COLO829 (cell line): Measurements from ENCODE around the gene CEMIP2.
"Not testable (repeated sequence)": the region's sequence is repeated elsewhere in the genome, so short reads cannot be mapped to it uniquely, and the experiment has no call there.

Source experiments
- DNase-seq: peaks from one replicate; pipeline ENCODE4 v3.0.0; 2012; ENCODE audit warnings: low spot score

Gene CEMIP2

GRCh38 chr9:71768388-71769174 lies at the start of gene CEMIP2:
Gene CEMIP2 (minus strand): TSS chr9:71768513. CDS start chr9:71750373, 18,140 bp downstream.
- DNase-seq, result peak; percentile 74

- no peak for DNase-seq
Measured at GRCh38 chr9:71816916-71817451, 48.7 kb upstream of the CEMIP2 start.

- no peak for DNase-seq
Measured at GRCh38 chr9:71814815-71815214, 46.5 kb upstream of the CEMIP2 start.

- no peak for DNase-seq
Measured at GRCh38 chr9:71814226-71814625, 45.9 kb upstream of the CEMIP2 start.

- no peak for DNase-seq
Measured at GRCh38 chr9:71812385-71812784, 44.1 kb upstream of the CEMIP2 start.

- DNase-seq, result no peak
Measured at GRCh38 chr9:71808068-71808467, 39.8 kb upstream of the CEMIP2 start.

GRCh38 chr9:71806901-71807307 lies 38.6 kb upstream of the CEMIP2 start:
- peak; percentile 78 for DNase-seq

GRCh38 chr9:71805096-71805495 lies 36.8 kb upstream of the CEMIP2 start:
- DNase-seq, result not testable (repeated sequence)

GRCh38 chr9:71801826-71802225 lies 33.5 kb upstream of the CEMIP2 start:
- DNase-seq, result no peak

- DNase-seq, result no peak
Measured at GRCh38 chr9:71797266-71797665, 29.0 kb upstream of the CEMIP2 start.

- no peak for DNase-seq
Measured at GRCh38 chr9:71796100-71796767, 27.9 kb upstream of the CEMIP2 start.

- no peak for DNase-seq
Measured at GRCh38 chr9:71795097-71795813, 26.9 kb upstream of the CEMIP2 start.

- no peak for DNase-seq
Measured at GRCh38 chr9:71793386-71794105, 25.2 kb upstream of the CEMIP2 start.

- no peak for DNase-seq
Measured at GRCh38 chr9:71791875-71792274, 23.6 kb upstream of the CEMIP2 start.

- no peak for DNase-seq
Measured at GRCh38 chr9:71790296-71790695, 22.0 kb upstream of the CEMIP2 start.

- no peak for DNase-seq
Measured at GRCh38 chr9:71783120-71783523, 14.8 kb upstream of the CEMIP2 start.

- no peak for DNase-seq
Measured at GRCh38 chr9:71781391-71781790, 13.1 kb upstream of the CEMIP2 start.

GRCh38 chr9:71780953-71781352 lies 12.6 kb upstream of the CEMIP2 start:
- no peak for DNase-seq

- no peak for DNase-seq
Measured at GRCh38 chr9:71778085-71778484, 9.8 kb upstream of the CEMIP2 start.

GRCh38 chr9:71774920-71775319 lies 6.6 kb upstream of the CEMIP2 start:
- no peak for DNase-seq

- DNase-seq, result no peak
Measured at GRCh38 chr9:71772726-71773125, 4.4 kb upstream of the CEMIP2 start.

- no peak for DNase-seq
Measured at GRCh38 chr9:71770170-71770569, 1.9 kb upstream of the CEMIP2 start.
